MCF 10A (cell line): ENCODE measurements around the gene PKN1. TPM values are rescaled to one million over a fixed set of nuclear protein-coding genes. Genes with fewer than 3 reads are reported as not detected.

Source experiments
- BruUV-seq: library from RNA; stranded (reverse); fragments of 400-500 nt; replicated peaks from 2 replicates; lab custom pipeline; 2021; lab: Mats Ljungman, UMichigan
- CTCF ChIA-PET: fragments of 300-600 bp; sonication (Branson Sonifier 250); formaldehyde crosslinking; extraction: SDS; loops from one replicate; lab custom pipeline; 2021; ENCODE audit warnings: antibody characterized with exemption, inconsistent platforms; lab: Yijun Ruan, JAX
- POLR2A ChIA-PET: fragments of 300-600, 350-650 bp; sonication (Branson Sonifier 250); formaldehyde crosslinking; extraction: SDS; loops from one replicate; lab custom pipeline; 2020; ENCODE audit warnings: antibody characterized with exemption, inconsistent platforms; lab: Yijun Ruan, JAX
- DNase-seq: peaks from one replicate; pipeline ENCODE4 v3.0.0-alpha.2; 2018; ENCODE audit not compliant: unreplicated experiment
- H3K27ac Mint-ChIP-seq: one replicate; pipeline ENCODE4 v1.8.0; 2022; ENCODE audit warnings: mild to moderate bottlenecking, low read depth, mixed read lengths; ENCODE audit not compliant: unreplicated experiment
- H3K27me3 Mint-ChIP-seq: one replicate; pipeline ENCODE4 v1.8.0; 2022; ENCODE audit warnings: mixed read lengths; ENCODE audit not compliant: insufficient read depth, unreplicated experiment
- H3K36me3 Mint-ChIP-seq: one replicate; pipeline ENCODE4 v1.8.0; 2022; ENCODE audit warnings: mild to moderate bottlenecking, moderate library complexity, mixed read lengths; ENCODE audit not compliant: insufficient read depth, unreplicated experiment
- H3K4me1 Mint-ChIP-seq: one replicate; pipeline ENCODE4 v1.8.0; 2022; ENCODE audit warnings: mixed read lengths; ENCODE audit not compliant: insufficient read depth, unreplicated experiment
- H3K4me3 Mint-ChIP-seq: one replicate; pipeline ENCODE4 v1.8.0; 2022; ENCODE audit warnings: mild to moderate bottlenecking, moderate library complexity, mixed read lengths; ENCODE audit not compliant: unreplicated experiment
- H3K9me3 Mint-ChIP-seq: one replicate; pipeline ENCODE4 v1.8.0; 2022; ENCODE audit warnings: mixed read lengths; ENCODE audit not compliant: unreplicated experiment
- intact Hi-C: fragments of 100-400 bp; cut with micrococcal nuclease; formaldehyde crosslinking; loops from 2 replicates; pipeline ENCODE4 v1.14.1; 2022
- total RNA-seq: library from RNA; stranded (reverse); gene quantifications from 2 replicates; pipeline ENCODE4 v1.2.3, GENCODE V29; 2022
- TF ChIP-seq, protein P1 (sequence below): fragments of 200-600 bp; IDR thresholded peaks from one replicate; pipeline ENCODE4 v1.8.0; 2022; ENCODE audit warnings: antibody characterized with exemption, mild to moderate bottlenecking; ENCODE audit not compliant: unreplicated experiment

The PKN1 gene
- total RNA-seq, 1 experiment from 2014 or later = 94.8 TPM

DNA sequence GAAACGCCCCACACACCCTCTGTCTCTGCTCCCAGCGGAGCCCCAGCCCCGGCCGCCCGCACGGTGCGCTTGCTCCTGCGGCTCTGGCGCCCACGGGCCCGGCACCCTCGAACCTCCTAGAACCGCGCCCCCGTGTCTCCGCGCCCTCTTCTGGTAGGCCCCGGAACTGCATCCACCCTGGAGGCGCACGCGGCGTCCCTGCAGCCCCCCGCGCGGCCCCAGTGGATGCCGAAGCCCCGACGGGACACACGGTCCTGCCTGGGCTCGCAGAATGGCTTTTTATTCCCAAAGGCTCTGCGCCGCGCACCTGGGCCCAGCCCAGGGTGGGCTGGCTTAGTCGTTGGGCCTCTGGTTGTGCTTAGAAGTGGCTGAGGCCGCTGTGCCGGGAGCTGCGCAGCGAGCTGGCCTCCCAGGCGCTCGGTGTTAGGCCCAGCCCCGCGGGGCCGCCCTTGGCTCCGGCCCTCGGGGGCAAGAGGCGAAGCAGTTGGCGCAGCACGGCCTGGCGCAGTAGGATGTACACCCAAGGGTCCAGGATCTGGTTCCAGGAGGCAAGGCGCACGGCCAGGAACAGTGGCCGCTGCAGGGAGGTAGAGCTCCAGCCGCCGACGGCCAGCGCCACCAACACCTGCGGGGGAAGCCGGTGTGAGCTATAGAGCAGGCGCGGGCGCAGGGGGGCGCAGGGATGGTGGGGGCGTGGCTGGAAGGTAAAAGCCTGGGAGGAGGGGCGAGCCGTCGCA lies 39.3 kb downstream of the PKN1 start:
- Mint-ChIP-seq H3K27ac (no peak overlapping the region), H3K27me3 (no peaks in the 10 kb centered on the region), H3K36me3 (peaks cover 46% of the 10 kb centered on the region), H3K4me3 (no peak overlapping the region), H3K9me3 (no peaks in the 10 kb centered on the region), H3K4me1 (peaks cover 14% of the 10 kb centered on the region)
- TF ChIP-seq, protein P1, sequence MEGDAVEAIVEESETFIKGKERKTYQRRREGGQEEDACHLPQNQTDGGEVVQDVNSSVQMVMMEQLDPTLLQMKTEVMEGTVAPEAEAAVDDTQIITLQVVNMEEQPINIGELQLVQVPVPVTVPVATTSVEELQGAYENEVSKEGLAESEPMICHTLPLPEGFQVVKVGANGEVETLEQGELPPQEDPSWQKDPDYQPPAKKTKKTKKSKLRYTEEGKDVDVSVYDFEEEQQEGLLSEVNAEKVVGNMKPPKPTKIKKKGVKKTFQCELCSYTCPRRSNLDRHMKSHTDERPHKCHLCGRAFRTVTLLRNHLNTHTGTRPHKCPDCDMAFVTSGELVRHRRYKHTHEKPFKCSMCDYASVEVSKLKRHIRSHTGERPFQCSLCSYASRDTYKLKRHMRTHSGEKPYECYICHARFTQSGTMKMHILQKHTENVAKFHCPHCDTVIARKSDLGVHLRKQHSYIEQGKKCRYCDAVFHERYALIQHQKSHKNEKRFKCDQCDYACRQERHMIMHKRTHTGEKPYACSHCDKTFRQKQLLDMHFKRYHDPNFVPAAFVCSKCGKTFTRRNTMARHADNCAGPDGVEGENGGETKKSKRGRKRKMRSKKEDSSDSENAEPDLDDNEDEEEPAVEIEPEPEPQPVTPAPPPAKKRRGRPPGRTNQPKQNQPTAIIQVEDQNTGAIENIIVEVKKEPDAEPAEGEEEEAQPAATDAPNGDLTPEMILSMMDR = peak; percentile 98
- BruUV-seq = no TSS peak
- ChIA-PET POLR2A (no interaction called here), CTCF (interaction anchor here (0.6 to 2.0 kb wide), 11 partner anchors 8 to 437 kb away, joined by 3 to 12 read pairs (median 3); no protein-coding TSS in a partner anchor)
- DNase-seq = peak; percentile 59
- intact Hi-C loops = loop anchor here (5.0 kb wide), 2 partner anchors 35 to 110 kb away; no protein-coding TSS in a partner anchor

DNA sequence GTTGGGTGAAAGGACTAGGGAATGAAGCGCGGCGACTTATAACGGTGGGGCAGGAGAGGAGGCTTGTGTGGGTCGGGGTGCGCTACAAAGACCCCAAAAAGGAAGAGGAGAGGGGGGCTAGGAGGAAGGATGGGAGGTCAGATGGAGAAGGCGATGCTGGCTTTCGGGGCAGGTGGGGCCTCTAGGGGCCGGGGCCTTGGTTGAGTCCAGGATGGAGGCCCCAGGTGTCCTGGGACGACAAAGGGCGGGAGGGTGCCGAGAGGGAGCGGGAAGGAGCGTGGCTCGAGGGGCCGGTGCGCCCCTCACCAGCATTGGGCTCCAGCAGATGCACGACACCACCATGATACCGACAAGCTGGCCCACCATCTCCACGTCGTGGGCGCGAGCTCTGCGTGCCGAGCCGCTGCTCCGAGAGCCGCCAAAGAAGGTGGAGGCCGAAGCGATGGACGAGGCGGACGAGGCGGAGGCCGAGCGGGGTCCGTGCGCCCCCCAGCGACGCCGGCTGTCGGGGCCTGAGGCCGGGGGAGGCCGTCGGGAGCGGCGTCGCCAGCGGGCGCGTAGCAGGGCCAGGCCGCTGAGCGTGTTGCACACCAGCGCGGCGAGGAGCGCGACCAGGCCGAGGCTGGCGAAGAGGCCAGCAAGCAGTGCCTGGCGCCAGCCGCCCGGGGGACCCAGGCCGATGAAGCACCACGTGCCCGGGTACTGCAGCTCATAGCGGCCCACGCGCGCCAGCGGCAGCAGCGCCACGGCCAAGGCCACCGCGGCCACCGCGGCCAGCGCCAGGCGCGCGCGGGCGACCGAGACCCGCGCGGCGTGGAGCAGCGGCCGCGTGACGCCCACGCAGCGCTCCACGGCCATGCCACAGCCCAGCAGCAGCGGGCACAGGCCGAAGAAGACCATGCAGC lies 40.2 kb downstream of the PKN1 start:
- POLR2A ChIA-PET = interaction anchor here (0.6 to 0.7 kb wide), 2 partner anchors 12 to 972 kb away, joined by 3 to 4 read pairs; no protein-coding TSS in a partner anchor
- peaks cover 14% of the 10 kb centered on the region for H3K4me1 Mint-ChIP-seq
- intact Hi-C loops = loop anchor here (5.0 kb wide), 2 partner anchors 36 to 111 kb away; no protein-coding TSS in a partner anchor
- no peak overlapping the region for H3K27ac Mint-ChIP-seq
- H3K9me3 Mint-ChIP-seq = no peaks in the 10 kb centered on the region
- no peaks in the 10 kb centered on the region for H3K27me3 Mint-ChIP-seq
- TF ChIP-seq, protein P1 = no peak
- DNase-seq = no peak
- no TSS peak for BruUV-seq
- H3K36me3 Mint-ChIP-seq = peaks cover 46% of the 10 kb centered on the region
- no peak overlapping the region for H3K4me3 Mint-ChIP-seq
- CTCF ChIA-PET = interaction anchor here (0.6 to 2.0 kb wide), 8 partner anchors 7 to 342 kb away, joined by 3 to 12 read pairs (median 3); no protein-coding TSS in a partner anchor

DNA sequence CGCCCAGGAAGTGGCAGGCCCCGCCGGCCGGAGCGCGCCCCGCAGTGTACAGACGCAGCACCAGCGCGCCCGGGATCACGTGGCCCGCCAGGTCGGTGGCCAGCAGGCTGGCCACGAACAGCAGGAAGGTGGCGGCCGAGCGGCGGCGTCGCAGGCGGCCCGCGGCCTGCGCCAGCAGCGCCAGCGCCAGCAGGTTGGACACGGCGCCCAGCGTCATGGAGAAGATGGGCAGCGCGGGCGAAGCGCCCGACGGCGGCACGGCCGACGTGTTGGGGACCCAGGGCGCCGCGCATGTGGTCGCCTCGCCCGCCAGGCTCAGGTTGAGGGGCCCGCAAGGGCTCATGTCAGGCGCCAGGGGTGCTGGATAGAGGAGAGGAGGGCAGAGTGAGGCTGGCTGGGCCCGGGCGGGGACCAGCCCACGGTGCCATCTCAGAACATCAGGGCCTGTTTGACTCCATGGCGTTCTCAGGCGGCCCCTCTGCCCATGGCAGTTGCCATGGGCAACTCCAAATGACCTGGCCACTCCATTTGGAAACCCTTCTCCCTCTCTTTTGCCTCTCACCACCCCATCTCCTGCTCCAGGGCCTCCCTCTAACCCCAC lies 41.0 kb downstream of the PKN1 start:
- Mint-ChIP-seq H3K27ac (no peak overlapping the region), H3K4me1 (peaks cover 14% of the 10 kb centered on the region), H3K27me3 (no peaks in the 10 kb centered on the region), H3K9me3 (no peaks in the 10 kb centered on the region), H3K36me3 (peaks cover 50% of the 10 kb centered on the region), H3K4me3 (no peak overlapping the region)
- TF ChIP-seq, protein P1 = no peak
- POLR2A ChIA-PET = interaction anchor here (0.7 kb wide), 1 partner anchor 972 kb away, joined by 3 read pairs; no protein-coding TSS in a partner anchor
- no TSS peak for BruUV-seq
- no peak for DNase-seq
- CTCF ChIA-PET = no interaction called here
- intact Hi-C loops = loop anchor here (5.0 kb wide), 2 partner anchors 37 to 112 kb away; no protein-coding TSS in a partner anchor
